Activated CD4-positive, alpha-beta T cell treated with anti-CD3 and anti-CD28 coated beads for 48 hours (primary cell): ENCODE measurements around the gene NCOA3.
"Not testable (repeated sequence)": the region's sequence is repeated elsewhere in the genome, so short reads cannot be mapped to it uniquely, and the experiment has no call there.

Experiments
- DNase-seq: peaks from one replicate; pipeline ENCODE4 v3.0.0-alpha.2; 2020

NCOA3 gene

DNA sequence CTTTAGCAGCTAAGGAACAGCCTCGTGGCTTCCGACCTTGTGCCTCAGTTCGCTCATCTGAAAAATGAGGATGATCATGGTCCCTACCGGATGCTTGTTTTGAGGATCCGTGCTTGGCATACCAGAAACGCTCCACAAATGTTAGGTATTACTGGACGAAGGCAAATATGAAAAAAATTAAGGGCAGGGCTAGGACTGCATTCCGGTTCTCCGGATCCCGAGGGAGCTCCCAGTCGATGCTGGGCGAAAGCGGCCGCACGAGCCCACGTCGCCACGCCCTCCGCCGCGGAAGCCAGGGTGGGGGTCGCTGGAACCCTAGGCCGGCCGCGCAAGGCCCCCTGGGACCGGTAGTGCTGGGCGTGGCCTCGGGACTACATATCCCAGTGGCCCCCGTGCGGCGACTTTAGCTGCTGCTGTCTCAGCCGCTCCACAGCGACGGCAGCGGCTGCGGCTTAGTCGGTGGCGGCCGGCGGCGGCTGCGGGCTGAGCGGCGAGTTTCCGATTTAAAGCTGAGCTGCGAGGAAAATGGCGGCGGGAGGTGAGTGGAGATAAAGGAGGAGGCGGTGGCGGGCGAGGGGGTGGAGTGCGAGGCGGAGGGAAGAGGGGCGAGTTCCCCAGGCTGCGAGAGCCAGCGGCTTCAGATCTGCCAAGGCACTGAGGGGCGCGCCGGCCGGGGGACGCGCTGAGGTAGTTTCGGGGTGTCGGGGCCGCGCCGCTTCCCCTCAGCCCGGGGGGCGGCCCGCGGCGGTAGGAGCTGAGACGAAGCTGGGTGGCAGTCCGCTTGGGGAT is at the start of gene NCOA3:
Gene NCOA3, plus strand, starts transcription at position 406 of the 789 bp plus-strand sequence. CDS start 120,361 bp downstream, outside the sequence.
- DNase-seq, result peak; percentile 98

DNA sequence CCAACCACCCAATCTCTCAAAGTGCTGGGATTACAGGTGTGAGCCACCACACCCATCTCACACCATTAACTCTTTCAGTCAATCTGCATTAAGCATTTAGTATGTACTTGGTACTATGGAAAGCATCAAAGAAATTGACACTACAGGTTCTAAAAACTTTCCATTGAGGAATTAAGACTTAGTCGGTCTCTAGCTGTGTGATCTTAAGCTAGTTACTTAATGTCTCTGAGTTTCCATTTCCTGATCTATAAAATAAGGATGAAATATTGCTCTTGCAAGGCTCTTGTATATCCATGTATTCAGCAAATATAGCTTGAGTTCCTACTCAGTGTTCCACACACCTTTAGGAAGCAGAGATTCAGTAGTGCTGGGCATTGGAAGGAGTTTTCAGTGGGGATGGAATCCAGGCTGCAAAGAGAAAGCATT is 48.9 kb upstream of the NCOA3 start:
- DNase-seq, result no peak

DNA sequence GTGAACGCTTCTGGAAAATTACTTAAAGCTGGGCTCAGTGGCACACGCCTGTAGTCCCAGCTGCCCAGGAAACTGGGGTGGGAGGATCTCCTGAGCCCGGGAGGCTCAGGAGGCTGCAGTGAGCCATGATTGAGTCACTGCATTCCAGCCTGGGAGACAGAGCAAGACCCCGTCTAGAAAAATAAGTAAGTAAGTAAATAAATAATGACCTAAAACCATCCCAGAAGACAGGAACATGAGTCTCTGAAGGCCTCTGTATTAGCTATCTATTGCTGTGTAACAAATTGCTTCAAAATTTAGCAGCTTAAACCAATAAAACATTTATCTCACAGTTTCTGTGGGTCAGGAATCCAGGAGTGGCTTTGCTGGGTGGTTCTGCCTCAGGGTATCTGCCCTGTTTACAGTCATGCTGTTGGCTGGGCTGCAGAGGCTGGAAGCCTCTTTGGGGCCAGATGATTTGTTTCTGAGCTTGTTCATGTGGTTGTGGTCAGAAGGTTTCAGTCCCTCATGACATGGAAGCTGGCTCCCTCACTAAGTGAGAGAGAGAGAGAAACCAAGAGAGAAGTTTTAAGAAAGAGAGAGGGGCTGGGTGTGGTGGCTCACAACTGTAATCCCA is 48.4 kb upstream of the NCOA3 start:
- peak; percentile 74 for DNase-seq

DNA sequence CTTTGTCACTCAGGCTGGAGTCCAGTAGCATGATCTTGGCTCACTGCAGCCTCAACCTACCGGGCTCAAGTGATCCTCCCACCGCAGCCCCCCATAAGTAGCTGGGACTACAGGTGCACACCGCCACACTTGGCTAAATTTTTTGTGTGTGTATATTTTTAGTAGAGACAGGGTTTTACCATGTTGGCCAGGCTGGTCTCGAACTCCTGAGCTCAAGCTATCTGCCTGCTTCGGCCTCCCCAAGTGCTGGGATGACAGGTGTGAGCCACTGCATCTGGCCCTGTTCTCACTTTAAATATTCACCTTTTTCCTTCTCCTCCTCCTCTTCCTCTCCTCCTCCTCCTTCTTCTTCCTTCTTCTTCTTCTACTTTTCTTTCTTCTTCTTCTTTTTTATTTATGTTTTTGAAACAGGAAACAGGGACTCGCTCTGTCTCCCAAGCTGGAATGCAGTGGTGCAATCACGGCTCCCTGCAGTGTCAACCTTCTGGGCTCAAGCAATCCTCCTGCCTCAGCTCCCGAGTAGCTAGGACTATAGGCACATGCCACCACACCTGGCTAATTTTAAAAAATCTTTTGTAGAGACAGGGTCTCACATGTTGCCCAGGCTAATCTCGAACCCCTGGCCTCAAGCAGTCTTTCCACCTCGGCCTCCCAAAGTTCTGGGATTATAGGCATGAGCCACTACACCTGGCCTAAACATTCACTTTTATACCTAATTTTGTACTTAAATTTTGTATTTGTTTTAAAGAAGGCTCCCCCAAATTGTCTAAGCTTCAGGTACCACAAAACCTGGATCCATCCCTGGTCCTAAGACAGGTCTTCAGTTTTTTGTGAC is 47.2 kb upstream of the NCOA3 start:
- DNase-seq, result no peak

DNA sequence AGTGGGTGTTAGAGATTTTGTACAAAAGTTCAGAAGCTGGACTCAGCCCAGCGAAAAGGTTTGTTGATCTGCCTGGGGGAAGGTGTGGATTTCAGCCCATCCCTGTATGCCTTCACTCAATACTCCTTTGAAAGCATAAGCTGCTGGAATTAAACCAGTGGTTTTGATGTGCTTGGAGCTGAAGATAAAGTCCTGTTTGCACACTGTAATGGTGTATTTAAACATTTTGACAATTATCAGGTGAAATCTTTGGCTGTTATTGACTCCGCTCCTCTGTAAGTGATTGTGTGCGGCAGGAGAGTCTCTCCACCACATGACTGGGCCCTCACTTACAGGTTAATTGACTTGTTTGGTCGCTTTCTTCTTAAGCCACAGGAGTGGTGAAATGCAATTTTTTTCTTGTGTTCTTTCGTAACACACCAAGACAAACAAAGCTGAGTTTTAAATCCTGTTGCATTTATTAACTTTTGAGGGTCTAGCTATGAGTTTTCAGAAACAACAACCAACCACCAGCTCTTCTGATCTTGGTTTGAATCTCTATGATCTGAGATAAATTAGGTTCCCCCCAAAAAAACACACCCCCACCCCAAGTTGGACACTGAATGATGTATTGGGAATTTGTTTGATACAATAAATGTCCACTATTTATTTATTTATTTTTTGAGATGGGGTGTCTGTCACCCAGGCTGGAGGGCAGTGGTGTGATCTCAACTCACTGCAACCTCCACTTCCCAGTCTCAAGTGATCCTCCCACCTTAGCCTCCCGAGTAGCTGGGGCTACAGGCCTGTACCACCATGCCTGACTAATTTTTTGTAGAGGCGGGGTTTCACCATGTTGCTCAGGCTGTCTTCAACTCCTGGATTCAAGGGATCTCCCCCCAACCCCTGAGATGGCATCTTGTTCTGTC is 46.3 kb upstream of the NCOA3 start:
- DNase-seq, result no peak

DNA sequence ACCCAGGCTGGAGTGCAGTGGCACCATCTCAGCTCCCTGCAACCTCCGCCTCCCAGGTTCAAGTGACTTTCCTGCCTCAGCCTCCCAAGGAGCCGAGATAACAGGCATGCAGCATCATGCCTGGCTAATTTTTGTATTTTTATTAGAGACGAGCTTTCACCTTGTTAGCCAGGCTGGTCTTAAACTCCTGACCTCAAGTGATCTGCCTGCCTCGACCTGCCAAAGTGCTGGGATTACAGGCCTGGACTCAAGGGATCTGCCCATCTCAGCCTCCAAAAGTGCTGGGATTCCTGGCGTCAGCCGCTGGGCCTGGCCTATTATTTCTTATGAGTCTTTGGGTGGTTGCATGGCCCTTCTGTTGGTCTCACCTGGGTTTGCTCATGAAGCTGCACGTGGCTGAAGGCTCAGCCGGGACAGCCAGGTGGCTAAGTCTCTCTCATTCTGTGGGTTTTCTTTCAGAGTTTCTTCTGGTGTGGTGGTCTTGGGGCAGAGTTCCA is 45.6 kb upstream of the NCOA3 start:
- no peak for DNase-seq

DNA sequence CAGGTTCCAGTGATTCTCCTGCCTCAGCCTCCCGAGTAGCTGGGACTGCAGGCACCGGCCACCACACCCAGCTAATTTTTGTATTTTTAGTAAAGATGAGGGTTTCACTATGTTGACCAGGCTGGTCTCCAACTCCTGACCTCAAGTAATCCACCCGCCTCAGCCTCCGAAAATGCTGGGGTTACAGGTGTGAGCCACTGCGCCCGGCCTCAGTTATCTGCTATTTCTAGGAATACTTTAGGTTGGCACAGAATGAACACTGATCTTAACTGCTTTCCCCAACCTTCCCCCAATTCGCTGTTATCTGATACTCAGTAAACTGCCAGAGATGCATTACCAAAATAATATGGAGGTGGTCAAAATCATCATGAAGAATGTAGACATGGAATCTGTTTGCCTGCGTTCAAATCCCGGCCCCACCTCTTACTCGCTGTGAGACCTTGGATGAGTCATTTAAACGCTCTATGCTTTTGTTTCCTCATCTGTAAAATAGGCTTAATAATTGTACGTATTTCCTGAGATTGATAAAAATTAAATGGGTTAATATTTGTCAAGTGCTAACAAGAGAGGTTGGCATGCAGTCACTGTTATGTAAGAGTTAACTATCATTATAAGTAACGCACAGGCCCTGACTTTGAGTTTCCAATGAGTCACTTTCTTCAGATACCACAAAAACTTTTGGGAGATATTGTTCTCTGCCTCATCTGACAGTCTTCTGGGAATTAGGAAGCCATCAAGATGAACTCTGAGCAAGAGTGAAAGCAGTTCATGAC is 44.5 kb upstream of the NCOA3 start:
- DNase-seq, result peak; percentile 43

DNA sequence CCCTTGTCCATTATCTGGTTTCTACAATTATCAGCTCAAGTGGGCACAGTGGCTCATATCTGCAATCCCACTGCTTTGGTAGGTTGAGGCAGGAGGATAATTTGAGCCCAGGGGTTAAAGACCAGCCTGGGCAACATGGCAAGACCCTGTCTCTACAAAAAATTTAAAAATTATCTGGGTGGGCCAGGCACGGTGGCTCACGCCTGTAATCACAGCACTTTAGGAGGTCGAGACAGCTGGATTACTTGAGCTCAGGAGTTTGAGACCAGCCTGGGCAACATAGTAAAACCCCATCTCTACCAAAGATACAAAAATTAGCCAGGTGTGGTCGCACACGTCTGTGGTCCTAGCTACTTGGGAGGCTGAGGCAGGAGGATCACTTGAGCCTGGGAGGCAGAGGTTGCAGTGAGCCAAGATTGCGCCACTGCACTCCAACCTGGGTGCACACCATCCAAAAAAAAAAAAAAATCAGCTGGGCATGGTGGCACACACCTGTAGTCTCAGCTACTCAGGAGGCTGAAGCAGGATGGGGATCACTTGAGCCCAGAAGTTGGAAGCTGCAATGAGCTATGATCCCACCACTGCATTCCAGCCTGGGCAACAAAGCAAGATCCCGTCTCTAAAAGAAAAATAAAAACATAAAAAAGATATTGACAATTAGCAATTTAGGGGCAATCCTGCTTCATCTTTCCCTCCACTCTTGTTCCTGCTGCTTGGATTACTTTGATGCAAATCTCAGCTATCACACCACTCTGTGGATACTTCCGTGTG is 43.2 kb upstream of the NCOA3 start:
- not testable (repeated sequence) for DNase-seq

DNA sequence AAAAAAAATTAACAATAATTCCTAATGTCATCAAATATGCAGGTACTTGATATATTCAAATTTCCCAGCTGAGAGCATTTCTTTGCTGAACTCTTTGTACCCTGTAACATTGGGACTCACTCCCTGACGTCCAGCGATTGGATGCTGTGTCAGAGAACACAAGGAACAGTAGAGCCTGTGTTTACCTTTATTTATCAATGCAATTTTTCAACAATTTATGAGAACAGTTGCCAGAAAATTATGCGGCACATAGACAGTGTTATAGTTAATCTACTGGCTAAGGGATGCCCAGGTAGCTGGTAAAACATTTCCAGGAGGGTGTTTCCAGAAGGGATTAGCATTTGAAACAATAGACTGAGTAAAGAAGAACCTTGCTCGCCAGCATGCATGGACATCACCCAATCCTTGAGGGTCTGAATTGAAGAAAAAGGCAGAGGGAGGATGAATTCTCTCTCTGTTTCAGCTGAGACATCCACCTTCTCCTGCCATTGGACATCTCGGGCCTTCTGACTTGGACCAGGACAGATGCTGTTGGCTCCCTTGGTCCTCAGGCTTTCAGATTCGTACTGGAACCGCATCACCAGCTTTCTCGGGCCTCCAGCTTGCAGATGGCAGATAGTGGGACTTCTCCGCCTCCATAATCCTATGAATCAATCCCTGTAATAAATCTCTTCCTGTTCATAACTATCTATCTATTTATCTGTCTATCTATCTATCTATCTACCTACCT is 42.2 kb upstream of the NCOA3 start:
- DNase-seq, result no peak

DNA sequence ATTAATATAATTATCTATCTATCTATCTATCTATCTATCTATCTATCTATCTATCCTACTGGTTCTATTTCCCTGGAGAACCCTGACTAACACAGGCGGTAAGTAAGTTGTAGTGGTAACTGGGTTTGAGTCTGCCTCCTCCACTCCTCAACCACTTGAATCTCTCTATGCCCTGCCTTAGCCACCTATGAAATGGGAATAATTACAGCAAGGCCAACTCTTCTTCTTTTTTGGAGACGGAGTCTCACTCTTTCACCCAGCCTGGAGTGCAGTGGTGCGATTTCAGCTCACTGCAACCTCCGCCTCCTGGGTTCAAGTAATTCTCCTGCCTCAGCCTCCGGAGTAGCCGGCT is 41.0 kb upstream of the NCOA3 start:
- DNase-seq, result not testable (repeated sequence)

DNA sequence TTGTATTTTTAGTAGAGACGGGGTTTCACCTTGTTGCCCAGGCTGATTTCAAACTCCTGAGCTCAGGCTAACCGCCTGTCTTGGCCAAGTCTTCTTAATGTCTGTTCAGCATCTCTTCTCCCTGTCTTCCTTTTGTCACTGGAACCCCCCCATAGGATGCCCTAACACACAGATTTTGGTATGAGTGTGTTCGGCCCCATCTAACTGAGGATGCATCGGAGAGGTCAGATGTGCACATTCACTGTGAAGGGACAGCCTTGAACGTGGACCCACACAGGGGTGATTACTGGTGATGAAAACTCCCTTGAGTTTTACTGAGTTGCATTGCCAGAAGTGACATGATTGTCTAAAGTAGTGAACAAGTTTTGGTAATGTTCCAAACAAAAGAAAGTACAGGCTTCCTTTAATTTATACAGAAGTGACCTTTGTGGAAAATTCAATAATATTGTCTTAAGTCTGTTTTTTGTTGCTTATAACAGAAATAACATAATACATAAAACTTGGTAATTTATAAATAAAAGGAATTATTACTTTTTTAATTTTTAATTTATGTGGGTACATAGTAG is 40.5 kb upstream of the NCOA3 start:
- no peak for DNase-seq

DNA sequence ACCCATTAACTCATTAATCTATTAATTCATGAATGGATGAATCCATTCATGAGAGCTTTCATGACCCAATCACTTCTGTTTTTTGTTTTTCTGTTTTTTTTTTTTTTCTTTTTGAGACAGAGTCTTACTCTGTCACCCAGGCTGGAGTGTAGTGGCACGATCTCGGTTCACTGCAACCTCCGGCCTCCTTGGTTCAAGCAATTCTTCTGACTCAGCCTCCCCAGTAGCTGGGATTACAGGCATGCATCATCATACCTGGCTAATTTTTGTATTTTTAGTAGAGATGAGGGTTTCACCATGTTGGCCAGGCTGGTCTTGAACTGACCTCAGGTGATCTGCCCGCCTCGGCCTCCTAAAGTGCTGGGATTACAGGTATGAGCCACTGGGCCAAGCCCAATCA is 39.8 kb upstream of the NCOA3 start:
- DNase-seq, result not testable (repeated sequence)

DNA sequence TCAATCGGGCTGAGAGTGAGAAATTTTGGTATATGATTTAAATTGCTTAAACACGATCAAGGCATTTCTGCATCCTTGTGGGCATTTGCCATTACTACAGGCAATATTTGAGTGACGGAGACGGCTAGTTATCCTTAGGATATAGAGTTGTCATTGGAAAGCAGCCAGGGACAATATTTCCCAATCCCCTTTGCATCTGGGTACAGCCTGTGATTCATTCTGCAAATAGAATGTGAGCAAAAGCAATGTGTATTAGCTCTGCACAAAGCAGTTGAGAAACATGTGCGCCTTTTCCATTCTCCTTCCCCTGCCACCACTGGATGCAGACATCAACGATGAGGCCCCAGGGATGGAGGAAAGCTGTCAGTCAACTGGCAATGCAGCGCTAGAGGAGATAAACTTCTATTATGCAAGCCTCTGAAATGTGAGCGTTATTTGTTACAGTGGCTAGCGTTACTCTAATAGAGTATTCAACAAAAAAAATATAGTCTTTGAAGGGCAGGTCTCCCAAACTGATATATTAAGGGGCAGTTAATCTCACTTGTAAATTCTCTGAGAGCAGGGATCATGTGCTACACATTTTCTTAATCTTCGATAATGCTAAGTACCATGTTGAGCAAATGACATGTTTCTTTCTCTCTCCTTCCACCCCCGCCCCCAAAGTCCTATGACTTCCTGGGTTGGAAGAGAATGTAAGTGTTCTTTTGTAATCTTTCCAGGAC is 37.1 kb upstream of the NCOA3 start:
- DNase-seq, result no peak

DNA sequence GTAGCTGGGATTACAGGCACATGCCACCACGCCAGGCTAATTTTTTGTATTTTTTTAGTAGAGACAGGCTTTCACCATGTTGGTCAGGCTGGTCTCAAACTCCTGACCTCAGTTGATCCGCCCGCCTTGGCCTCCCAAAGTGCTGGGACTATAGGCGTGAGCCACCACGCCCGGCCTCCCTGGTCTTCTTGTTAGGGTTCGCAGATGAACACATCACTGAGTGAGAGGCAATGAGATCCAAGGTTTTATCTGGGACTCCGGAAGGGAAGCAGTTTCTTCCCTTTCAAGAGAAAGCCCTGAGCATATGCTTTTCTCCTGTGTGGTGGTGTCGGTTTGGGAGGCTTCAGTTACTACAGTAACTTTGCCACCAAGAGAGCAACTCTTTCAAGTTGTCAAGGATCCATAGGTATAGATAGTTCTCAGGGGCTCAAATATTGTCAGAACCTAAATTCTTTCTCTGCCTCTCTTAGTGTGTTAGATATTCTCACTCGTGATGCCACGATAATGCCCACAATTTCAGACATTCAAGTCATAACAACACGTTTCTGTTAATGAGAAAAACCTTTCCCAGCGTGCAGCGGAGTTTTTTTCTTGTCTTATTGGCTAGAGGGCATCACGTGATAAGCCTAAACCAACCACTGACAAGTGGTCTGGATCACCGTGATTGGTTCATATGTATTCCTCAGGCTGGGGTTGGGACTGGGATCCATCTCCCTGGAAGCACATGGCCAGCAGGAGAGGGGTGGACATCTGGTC is 36.2 kb upstream of the NCOA3 start:
- DNase-seq, result no peak

DNA sequence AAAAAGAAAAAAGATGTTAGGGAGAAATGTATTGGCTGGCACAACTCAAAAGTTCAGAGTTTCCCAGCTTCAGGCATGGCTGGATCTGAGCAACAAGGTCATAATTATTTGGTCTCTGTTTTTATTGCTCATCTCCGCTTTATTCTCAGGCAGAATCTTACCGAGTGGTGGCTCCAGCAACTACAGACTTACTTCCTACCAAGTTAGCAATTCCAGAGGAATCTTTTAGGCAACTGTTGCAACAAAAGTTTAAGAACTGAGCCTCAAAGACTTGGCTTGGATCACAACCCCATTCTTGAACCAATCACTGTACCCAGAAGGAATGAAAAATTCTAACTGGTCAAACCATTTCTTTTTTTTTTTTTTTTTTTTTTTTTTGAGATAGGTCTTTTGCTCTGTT is 35.5 kb upstream of the NCOA3 start:
- no peak for DNase-seq

DNA sequence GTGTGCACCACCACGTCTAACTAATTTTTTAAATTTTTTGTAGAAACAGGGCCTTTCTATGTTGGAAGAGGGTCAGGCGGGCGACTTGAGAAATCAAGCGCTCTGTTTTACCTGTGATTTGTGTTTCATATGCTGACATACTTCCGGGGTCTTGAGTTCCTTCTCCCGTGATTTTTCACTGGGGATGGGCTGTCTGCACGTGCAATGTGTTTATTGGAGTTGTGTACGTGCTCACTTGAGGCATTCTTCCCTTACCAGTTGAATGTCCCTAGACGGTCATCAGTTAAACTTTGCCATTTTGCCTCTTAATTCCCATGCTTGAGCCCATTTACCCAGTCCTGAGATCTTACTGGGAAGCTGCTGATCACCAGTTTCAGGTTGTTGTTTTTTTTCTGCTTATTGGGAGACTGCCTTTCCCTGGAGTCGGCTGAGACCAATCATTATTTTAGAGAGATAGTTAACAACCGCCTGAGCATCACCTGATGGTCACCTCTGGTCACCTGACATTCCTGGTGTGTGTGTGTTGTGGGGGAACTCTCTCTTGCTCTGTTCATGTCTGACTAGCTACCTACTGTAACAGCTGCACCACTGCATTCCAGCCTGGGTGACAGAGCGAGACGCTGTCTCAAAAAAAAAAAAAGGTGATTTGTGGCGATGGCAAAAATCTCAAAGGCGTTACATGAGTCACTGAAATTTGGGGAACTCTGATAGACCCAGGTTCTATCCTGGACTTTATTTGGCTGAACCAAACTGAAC is 34.8 kb upstream of the NCOA3 start:
- no peak for DNase-seq

DNA sequence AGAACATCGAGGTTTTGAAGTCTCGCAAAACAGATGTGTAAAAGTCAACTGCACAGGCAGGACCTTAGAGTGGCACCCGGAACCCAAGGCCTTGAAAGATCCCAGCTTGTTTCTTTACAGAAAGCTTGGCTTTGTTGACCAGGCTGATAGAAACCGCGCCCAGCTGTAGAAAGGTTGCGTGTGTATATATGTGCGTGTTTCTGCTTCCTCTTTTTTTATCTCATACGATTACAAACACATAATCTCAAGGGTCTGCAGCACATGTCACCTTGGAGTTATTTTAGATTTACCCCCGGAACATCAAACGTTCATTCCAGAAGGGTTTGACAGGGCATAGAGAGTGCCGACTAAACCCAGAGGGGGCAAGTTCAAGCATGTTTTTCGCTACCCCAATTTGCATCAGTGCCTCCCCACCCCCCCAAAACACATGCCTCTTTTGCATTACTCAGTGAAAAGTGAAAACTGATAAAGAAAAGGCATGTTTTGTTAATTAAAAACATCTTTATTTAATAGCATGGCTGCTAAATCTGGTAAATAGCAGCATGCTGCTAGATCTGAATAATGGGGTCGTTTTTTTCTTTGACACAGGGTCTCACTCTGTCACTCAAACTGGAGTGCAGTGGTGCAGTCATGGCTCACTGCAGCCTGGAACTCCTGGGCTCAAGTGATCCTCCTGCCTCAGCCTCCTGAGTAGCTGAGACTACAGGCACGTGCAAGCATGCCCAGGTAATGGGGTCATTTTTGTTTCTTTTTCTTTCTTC is 33.2 kb upstream of the NCOA3 start:
- DNase-seq, result no peak
